K562 (cell line): Measurements from ENCODE around the gene ACSBG1. TPM values are rescaled to one million over a fixed set of nuclear protein-coding genes. Genes with fewer than 3 reads are reported as not detected.

Source experiments
- DIDO1 ChIP-seq: fragments of 450-650 bp; IDR thresholded peaks from 2 replicates; pipeline ENCODE4 v1.6.1; 2016; ENCODE audit warnings: low read depth, missing biosample characterization, missing genetic modification characterization
- KAT7 ChIP-seq: sonication (generic); formaldehyde crosslinking; IDR thresholded peaks from 2 replicates; pipeline ENCODE4 v1.8.0; 2022; ENCODE audit warnings: missing genetic modification reagents, mild to moderate bottlenecking, borderline replicate concordance
- KDM5B ChIP-seq: fragments of 200-600 bp; sonication (generic); IDR thresholded peaks from 2 replicates; pipeline ENCODE4 v1.6.1; 2012; ENCODE audit warnings: low read depth, mild to moderate bottlenecking, moderate library complexity, low read length, control low read depth, inconsistent platforms; ENCODE audit not compliant: insufficient replicate concordance
- KLF16 ChIP-seq: IDR thresholded peaks from 2 replicates; pipeline ENCODE4 v1.6.1; 2016; ENCODE audit warnings: antibody characterized with exemption
- MYNN ChIP-seq, 2 experiments: sonication (generic); formaldehyde crosslinking in 1 of 2; IDR thresholded peaks; 2 replicates each; pipeline versions ENCODE4 v1.5.0 to v1.6.1; 2016 to 2020; ENCODE audit warnings: antibody characterized with exemption in 1 of 2, missing genetic modification reagents in 1 of 2
- POLR3G ChIP-seq: IDR thresholded peaks from 2 replicates; pipeline ENCODE4 v1.6.1; 2011; ENCODE audit not compliant: insufficient read length, insufficient replicate concordance; ENCODE audit errors: extremely low read depth
- RBM25 ChIP-seq: fragments of 200-400 bp; formaldehyde crosslinking; IDR thresholded peaks from 2 replicates; pipeline ENCODE4 v1.6.1; 2018; ENCODE audit warnings: low read length, low read depth, moderate library complexity; ENCODE audit not compliant: severe bottlenecking
- SLC30A9 ChIP-seq: fragments of 250-450 bp; sonication (Bioruptor Pico); IDR thresholded peaks from 2 replicates; pipeline ENCODE4 v1.8.0; 2022; ENCODE audit warnings: mild to moderate bottlenecking, moderate library complexity
- TSC22D4 ChIP-seq: fragments of 450-650 bp; IDR thresholded peaks from 2 replicates; pipeline ENCODE4 v1.6.1; 2016; ENCODE audit warnings: missing genetic modification characterization, missing biosample characterization, control low read depth
- XRCC5 ChIP-seq: fragments of 200-400 bp; formaldehyde crosslinking; IDR thresholded peaks from 2 replicates; pipeline ENCODE4 v1.6.1; 2017; ENCODE audit warnings: low read depth, mild to moderate bottlenecking, low read length
- YY1 ChIP-seq, 3 experiments: IDR thresholded peaks; 2 replicates each; pipeline ENCODE4 v1.6.1; 2011; ENCODE audit warnings: low read length in 2 of 3, mild to moderate bottlenecking in 2 of 3, moderate library complexity in 2 of 3, borderline replicate concordance in 1 of 3, control low read depth in 1 of 3, low read depth in 1 of 3; ENCODE audit not compliant: insufficient read depth in 3 of 3, insufficient replicate concordance in 2 of 3, control insufficient read depth in 1 of 3, insufficient read length in 1 of 3; ENCODE audit errors: extremely low read depth in 1 of 3
- ZBTB7A ChIP-seq: IDR thresholded peaks from 2 replicates; pipeline ENCODE4 v1.6.1; 2011; ENCODE audit warnings: low read depth, mild to moderate bottlenecking, low read length, moderate library complexity, borderline replicate concordance; ENCODE audit not compliant: control insufficient read depth
- ZNF76 ChIP-seq: fragments of 250-450 bp; sonication (Bioruptor Pico); IDR thresholded peaks from 2 replicates; pipeline ENCODE4 v1.4.0; 2020; ENCODE audit warnings: mild to moderate bottlenecking, moderate library complexity, borderline replicate concordance
- polyA plus RNA-seq, 8 experiments: library from polyadenylated mRNA; depleted of rRNA in 4 of 8; stranded (reverse) in 5 of 8; unstranded in 3 of 8; fragments of >200 nt; fragmentation: Nextera tagmentation in 2 of 8; fragmentation: Illumina TruSeq in 1 of 8; extraction: Ambion mirVana in 2 of 8; extraction: Trizol in 1 of 8; gene quantifications; 2 replicates each; pipeline versions ENCODE4 v1.2.1 to v1.2.3, GENCODE V29; 2011 to 2014; ENCODE audit warnings: inconsistent platforms in 1 of 8, missing spikeins in 1 of 8
- total RNA-seq, 7 experiments: library from RNA; depleted of rRNA in 6 of 7; stranded (reverse); fragments of >200 nt in 6 of 7; fragmentation: Illumina TruSeq in 2 of 7; extraction: Trizol in 2 of 7; gene quantifications; 2 replicates each; pipeline versions ENCODE4 v1.2.1 to v1.2.3, GENCODE V29; 2011 to 2021; ENCODE audit warnings: low replicate concordance in 1 of 7
- TF ChIP-seq, protein P1 (sequence below): fragments of 250-450 bp; sonication (Bioruptor Pico); IDR thresholded peaks from 2 replicates; pipeline ENCODE4 v1.6.1; 2021; ENCODE audit warnings: mild to moderate bottlenecking
- TF ChIP-seq, protein P2 (sequence below), 2 experiments: IDR thresholded peaks in 1 of 2; conservative IDR thresholded peaks in 1 of 2; 2 replicates each; pipeline ENCODE4 v1.6.1; 2016; ENCODE audit warnings: low read depth in 2 of 2, mild to moderate bottlenecking in 1 of 2, missing compliant biosample characterization in 1 of 2, missing genetic modification characterization in 1 of 2, moderate library complexity in 1 of 2
- TF ChIP-seq, protein P3 (sequence below): sonication (generic); formaldehyde crosslinking; IDR thresholded peaks from 2 replicates; pipeline ENCODE4 v1.8.0; 2022; ENCODE audit warnings: missing genetic modification reagents, mild to moderate bottlenecking, moderate library complexity, borderline replicate concordance
- TF ChIP-seq, protein P4 (sequence below): sonication (generic); formaldehyde crosslinking; IDR thresholded peaks from 2 replicates; pipeline ENCODE4 v1.8.0; 2022; ENCODE audit warnings: mild to moderate bottlenecking, missing genetic modification reagents, borderline replicate concordance

Gene ACSBG1
- total and polyA plus RNA-seq, 9 of the 15 experiments (the other 6 are each of a cell fraction or from before 2014, with no cell fraction given), result 0.36 to 6.4 (median 2.5) TPM

DNA sequence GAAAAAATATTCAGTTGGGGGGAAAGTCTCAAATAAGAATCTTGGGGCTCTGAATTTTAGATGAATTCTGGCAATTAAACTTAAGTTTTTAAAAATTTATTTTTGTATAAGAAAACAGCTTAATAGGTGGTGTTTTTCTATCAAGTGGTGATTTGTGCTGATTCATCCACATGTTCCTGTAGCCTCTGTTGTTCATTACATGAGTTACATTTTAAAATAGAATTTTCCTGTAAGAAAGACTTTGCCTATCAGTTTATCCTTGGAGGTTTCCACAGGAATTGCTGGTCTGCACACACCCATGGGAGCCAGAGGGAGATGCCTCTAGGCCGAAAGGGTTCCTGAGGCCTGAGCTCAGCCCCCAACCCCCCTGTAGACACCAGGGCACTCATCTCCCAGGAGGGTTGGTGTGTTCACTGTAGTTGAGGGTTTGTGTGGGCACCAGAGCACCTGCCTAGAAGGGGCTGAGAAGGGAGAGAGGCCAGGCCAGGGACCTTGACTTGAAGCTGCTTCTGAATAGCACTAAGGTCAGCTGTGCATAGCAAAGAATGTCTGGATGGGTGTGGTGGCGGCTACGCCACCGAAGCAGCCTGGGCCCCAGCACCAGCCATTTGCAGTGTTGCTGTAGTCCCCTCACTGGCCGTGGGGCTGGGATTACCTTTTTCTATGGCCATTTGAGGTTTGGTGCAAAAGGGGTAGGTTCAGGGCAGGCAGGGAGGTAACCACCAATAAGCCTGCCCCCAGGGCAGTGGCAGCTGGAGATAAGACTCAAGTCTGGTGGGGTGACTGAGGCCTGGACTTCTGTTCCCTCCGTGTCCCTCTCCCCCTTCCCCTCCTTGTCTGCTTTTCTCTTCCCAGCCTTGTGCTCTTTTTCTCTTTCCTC, 41.9 kb upstream of the ACSBG1 start (continued):
- no peak for TF ChIP-seq XRCC5
- TF ChIP-seq, protein P1, sequence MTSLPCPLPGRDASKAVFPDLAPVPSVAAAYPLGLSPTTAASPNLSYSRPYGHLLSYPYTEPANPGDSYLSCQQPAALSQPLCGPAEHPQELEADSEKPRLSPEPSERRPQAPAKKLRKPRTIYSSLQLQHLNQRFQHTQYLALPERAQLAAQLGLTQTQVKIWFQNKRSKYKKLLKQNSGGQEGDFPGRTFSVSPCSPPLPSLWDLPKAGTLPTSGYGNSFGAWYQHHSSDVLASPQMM (CRISPR knock-in tag), result no peak
- no peak for TF ChIP-seq TSC22D4 (tag)
- TF ChIP-seq, protein P2, sequence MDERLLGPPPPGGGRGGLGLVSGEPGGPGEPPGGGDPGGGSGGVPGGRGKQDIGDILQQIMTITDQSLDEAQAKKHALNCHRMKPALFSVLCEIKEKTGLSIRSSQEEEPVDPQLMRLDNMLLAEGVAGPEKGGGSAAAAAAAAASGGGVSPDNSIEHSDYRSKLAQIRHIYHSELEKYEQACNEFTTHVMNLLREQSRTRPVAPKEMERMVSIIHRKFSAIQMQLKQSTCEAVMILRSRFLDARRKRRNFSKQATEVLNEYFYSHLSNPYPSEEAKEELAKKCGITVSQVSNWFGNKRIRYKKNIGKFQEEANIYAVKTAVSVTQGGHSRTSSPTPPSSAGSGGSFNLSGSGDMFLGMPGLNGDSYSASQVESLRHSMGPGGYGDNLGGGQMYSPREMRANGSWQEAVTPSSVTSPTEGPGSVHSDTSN (CRISPR knock-in tag; IDR thresholded peaks at IDR 0.05; ENCODE audit: low read depth), result no peak
- TF ChIP-seq, protein P2 (tag; conservative IDR thresholded peaks at IDR 0.05; ENCODE audit: low read depth), result no peak
- TF ChIP-seq KLF16, result no peak
- TF ChIP-seq DIDO1, result no peak
- peak; percentile 68; the same call in 1 of the 2 replicates for TF ChIP-seq MYNN (IDR thresholded peaks at IDR 0.05)
- no peak for TF ChIP-seq MYNN (CRISPR knock-in tag; IDR thresholded peaks at IDR 0.05)
- peak in 1 of 3 experiments; percentile 84 for TF ChIP-seq YY1 (IDR thresholded peaks at IDR 0.05; ENCODE audit: borderline replicate concordance in 1 of 3, control insufficient read depth in 1 of 3, extremely low read depth in 1 of 3, insufficient read depth in 3 of 3, insufficient read length in 1 of 3, insufficient replicate concordance in 2 of 3, low read depth in 1 of 3, low read length in 2 of 3)
- TF ChIP-seq, protein P3, sequence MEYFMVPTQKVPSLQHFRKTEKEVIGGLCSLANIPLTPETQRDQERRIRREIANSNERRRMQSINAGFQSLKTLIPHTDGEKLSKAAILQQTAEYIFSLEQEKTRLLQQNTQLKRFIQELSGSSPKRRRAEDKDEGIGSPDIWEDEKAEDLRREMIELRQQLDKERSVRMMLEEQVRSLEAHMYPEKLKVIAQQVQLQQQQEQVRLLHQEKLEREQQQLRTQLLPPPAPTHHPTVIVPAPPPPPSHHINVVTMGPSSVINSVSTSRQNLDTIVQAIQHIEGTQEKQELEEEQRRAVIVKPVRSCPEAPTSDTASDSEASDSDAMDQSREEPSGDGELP, result peak; percentile 73; the same call in 1 of the 2 replicates
- no peak for TF ChIP-seq POLR3G
- no peak for TF ChIP-seq KDM5B
- TF ChIP-seq ZBTB7A, result 0 out of 2 replicates have a peak, but pooled peaks have one; percentile 20
- TF ChIP-seq KAT7 (CRISPR knock-in tag), result no peak
- TF ChIP-seq, protein P4, sequence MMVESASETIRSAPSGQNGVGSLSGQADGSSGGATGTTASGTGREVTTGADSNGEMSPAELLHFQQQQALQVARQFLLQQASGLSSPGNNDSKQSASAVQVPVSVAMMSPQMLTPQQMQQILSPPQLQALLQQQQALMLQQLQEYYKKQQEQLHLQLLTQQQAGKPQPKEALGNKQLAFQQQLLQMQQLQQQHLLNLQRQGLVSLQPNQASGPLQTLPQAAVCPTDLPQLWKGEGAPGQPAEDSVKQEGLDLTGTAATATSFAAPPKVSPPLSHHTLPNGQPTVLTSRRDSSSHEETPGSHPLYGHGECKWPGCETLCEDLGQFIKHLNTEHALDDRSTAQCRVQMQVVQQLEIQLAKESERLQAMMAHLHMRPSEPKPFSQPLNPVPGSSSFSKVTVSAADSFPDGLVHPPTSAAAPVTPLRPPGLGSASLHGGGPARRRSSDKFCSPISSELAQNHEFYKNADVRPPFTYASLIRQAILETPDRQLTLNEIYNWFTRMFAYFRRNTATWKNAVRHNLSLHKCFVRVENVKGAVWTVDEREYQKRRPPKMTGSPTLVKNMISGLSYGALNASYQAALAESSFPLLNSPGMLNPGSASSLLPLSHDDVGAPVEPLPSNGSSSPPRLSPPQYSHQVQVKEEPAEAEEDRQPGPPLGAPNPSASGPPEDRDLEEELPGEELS, result no peak
- TF ChIP-seq RBM25, result no peak
- no peak for TF ChIP-seq SLC30A9 (CRISPR knock-in tag)
- TF ChIP-seq ZNF76 (CRISPR knock-in tag), result no peak
